Lung (tissue), 12 donors: ENCODE measurements around the gene ZNF431. TPM values are rescaled to one million over a fixed set of nuclear protein-coding genes. Genes with fewer than 3 reads are reported as not detected.

Experiments
- ATAC-seq: fragments of 200-7000 bp; cut with Tn5 transposase; one replicate; pipeline ENCODE4 v1.9.1; 2020; ENCODE audit warnings: moderate number of reproducible peaks; ENCODE audit not compliant: insufficient read depth, low FRiP score
- DNase-seq, 3 donors: peaks; one replicate each; pipeline ENCODE4 v3.0.0-alpha.2; 2013 to 2017
- H3K27ac ChIP-seq, 2 donors: one replicate each; pipeline ENCODE4 v1.5.1; 2013; ENCODE audit warnings: mild to moderate bottlenecking in 2 of 2, moderate library complexity in 2 of 2, control low read depth in 1 of 2, inconsistent platforms in 1 of 2, low read depth in 1 of 2, low read length in 1 of 2
- H3K27me3 ChIP-seq, 3 donors: one replicate each; pipeline ENCODE4 v1.5.1; 2013; ENCODE audit warnings: low read length in 2 of 3; ENCODE audit not compliant: control insufficient read depth in 3 of 3, insufficient read depth in 3 of 3
- H3K36me3 ChIP-seq, 4 donors: one replicate each; pipeline ENCODE4 v1.5.1; 2013; ENCODE audit warnings: low read length in 4 of 4, mild to moderate bottlenecking in 1 of 4, moderate library complexity in 1 of 4; ENCODE audit not compliant: control insufficient read depth in 4 of 4, insufficient read depth in 4 of 4
- H3K4me1 ChIP-seq, 5 donors: one replicate each; pipeline ENCODE4 v1.5.1; 2013; ENCODE audit warnings: low read length in 5 of 5, mild to moderate bottlenecking in 2 of 5, moderate library complexity in 1 of 5; ENCODE audit not compliant: control insufficient read depth in 5 of 5, insufficient read depth in 5 of 5
- H3K4me3 ChIP-seq: one replicate; pipeline ENCODE4 v1.5.1; 2013; ENCODE audit warnings: mild to moderate bottlenecking, control low read depth, moderate library complexity
- H3K9ac ChIP-seq, 2 donors: one replicate each; pipeline ENCODE4 v1.5.1; 2013; ENCODE audit warnings: low read length in 2 of 2, control low read depth in 1 of 2; ENCODE audit not compliant: insufficient read depth in 1 of 2
- H3K9me3 ChIP-seq, 4 donors: one replicate each; pipeline ENCODE4 v1.5.1; 2013; ENCODE audit warnings: low read length in 3 of 4, mild to moderate bottlenecking in 1 of 4, moderate library complexity in 1 of 4; ENCODE audit not compliant: control insufficient read depth in 4 of 4, insufficient read depth in 3 of 4
- CTCF ChIP-seq: IDR thresholded peaks from 2 replicates; pipeline ENCODE4 v1.5.1; 2012; ENCODE audit warnings: mild to moderate bottlenecking; ENCODE audit errors: control extremely low read depth, extremely low read depth
- WGBS, 2 donors: extraction: QIAGEN DNeasy Blood & Tissue Kit; methylation state at CpG; one replicate each; pipeline ENCODE4 v1.1.7; 2013; 5-methylcytosine and 5-hydroxymethylcytosine counted together
- polyA plus RNA-seq, 2 donors: library from polyadenylated mRNA; stranded (reverse); fragments of 200-250 nt; gene quantifications; one replicate each; pipeline ENCODE4 v1.2.1, GENCODE V29; 2013
- total RNA-seq, 2 donors: library from RNA; depleted of rRNA in 1 of 2; stranded (reverse); fragments of >200 nt in 1 of 2; gene quantifications; one replicate each; pipeline ENCODE4 v1.2.1, GENCODE V29; 2014 to 2021
- donor health status: control.
- donor health status: control.
- donor health status: Bipolar disorder and iron deficiency.
- donor health status: healthy.
- donor health status: DM: yes; HTN: yes; CAD: no.

The ZNF431 gene
- total and polyA plus RNA-seq, 4 donors, result 3.5 to 36.2 (median 19.4) TPM

DNA sequence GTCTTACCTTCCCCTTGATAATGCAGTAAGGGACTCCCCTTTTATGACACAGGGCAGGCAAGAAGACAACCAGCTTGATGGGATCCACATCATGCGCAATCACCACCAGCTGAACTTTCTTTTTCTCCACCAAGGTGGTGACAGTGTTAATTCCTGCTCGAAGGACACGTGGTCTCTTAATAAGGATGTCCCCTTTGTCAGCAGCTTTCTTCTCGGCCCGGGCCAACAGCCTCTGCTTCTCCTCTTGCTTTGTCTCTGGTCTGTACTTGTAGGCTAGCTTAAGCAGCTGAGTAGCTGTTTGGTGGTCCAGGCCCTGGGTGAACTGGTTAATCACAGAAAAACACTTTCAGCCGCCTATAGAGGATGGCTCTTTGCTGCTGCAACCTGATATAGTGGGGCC lies 8.0 kb downstream of the ZNF431 start:
- TF ChIP-seq CTCF, result no peak
- Histone ChIP-seq H3K4me3 (no peak overlapping the region), H3K9me3 (peaks cover 0 to 3% (median 0%) of the 10 kb centered on the region in 4 donors), H3K27me3 (no peaks in the 10 kb centered on the region), H3K27ac (no peak overlapping the region), H3K36me3 (peaks cover 10 to 48% (median 23%) of the 10 kb centered on the region in 4 donors), H3K4me1 (no peaks in the 10 kb centered on the region), H3K9ac (no peak overlapping the region)
- DNase-seq (no peak), ATAC-seq (no peak)
- WGBS, 2 donors, result 98 to 99% methylated on average over 6 of the region's 6 CpGs

- Histone ChIP-seq H3K27ac (no peak overlapping the region), H3K9ac (no peak overlapping the region), H3K27me3 (no peaks in the 10 kb centered on the region), H3K36me3 (peaks cover 10 to 39% (median 22%) of the 10 kb centered on the region in 4 donors), H3K9me3 (peaks cover 0 to 3% (median 0%) of the 10 kb centered on the region in 4 donors), H3K4me3 (no peak overlapping the region), H3K4me1 (no peaks in the 10 kb centered on the region)
- ATAC-seq (no peak), DNase-seq (no peak)
- WGBS, 2 donors, result 100% methylated on average over 1 of the region's 1 CpG
- no peak for TF ChIP-seq CTCF
These were observed 9.6 kb downstream of the ZNF431 start for GRCh38 chr19:21151460-21151859.

DNA sequence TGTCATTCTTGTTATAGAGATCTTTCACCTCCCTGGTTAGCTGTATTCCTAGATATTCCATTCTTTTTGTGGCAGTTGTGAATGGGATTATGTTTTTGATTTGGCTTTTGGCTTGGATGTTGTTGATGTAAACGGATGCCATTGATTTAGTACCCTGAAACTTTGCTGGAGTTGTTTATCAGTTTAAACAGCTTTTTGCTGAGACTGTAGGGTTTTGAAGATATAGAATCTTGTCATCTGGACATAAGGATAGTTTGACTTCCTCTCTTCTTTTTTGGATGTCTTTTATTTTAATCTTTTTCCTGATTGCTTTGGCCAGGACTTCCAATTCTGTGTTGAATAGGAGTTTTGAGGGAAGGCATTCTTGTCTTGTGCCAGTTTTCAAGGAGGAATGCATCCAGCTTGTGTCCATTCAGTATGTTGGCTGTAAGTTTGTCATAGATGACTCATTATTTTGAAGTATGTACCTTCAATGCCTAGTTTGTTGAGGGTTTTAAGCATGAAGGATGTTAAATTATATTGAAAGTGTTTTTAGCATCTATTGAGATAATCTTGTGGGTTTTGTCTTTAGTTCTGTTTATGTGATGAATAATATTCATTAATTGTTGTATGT lies 16.8 kb downstream of the ZNF431 start:
- Histone ChIP-seq H3K9ac (no peak overlapping the region), H3K4me1 (peaks cover 0 to 3% (median 0%) of the 10 kb centered on the region in 5 donors), H3K4me3 (no peak overlapping the region), H3K36me3 (peaks cover 3 to 11% (median 7%) of the 10 kb centered on the region in 4 donors), H3K27ac (no peak overlapping the region), H3K9me3 (peaks cover 0 to 9% (median 0%) of the 10 kb centered on the region in 4 donors), H3K27me3 (no peaks in the 10 kb centered on the region)
- DNase-seq, result no peak
- WGBS, 2 donors, result 92% methylated on average over 1 of the region's 1 CpG
- no peak for ATAC-seq
- TF ChIP-seq CTCF, result no peak

GRCh38 chr19:21164541-21164940 lies 22.7 kb downstream of the ZNF431 start:
- peaks cover 0 to 3% (median 0%) of the 10 kb centered on the region in 5 donors for H3K4me1 ChIP-seq
- ATAC-seq (no peak), DNase-seq (no peak)
- H3K27ac ChIP-seq, result no peak overlapping the region
- H3K27me3 ChIP-seq, result no peaks in the 10 kb centered on the region
- no peak overlapping the region for H3K4me3 ChIP-seq
- no peak for TF ChIP-seq CTCF
- WGBS, 2 donors, result 79 to 89% methylated on average over 5 of the region's 5 CpGs
- peaks cover 3 to 20% (median 8%) of the 10 kb centered on the region in 4 donors for H3K36me3 ChIP-seq
- no peak overlapping the region for H3K9ac ChIP-seq
- peaks cover 0 to 7% (median 0%) of the 10 kb centered on the region in 4 donors for H3K9me3 ChIP-seq
